ENCODE measurements around the gene LINC01488. TPM values are rescaled to one million over a fixed set of nuclear protein-coding genes. Genes with fewer than 3 reads are reported as not detected.

The LINC01488 gene
- total RNA-seq, 1 donor from 2014 or later: not detected

- H3K4me1 Mint-ChIP-seq: peaks cover 11% of the 10 kb centered on the region
- no peaks in the 10 kb centered on the region for H3K27me3 Mint-ChIP-seq
- DNase-seq (no peak), ATAC-seq (ENCODE audit: low read depth) (no peak)
- ChIA-PET CTCF (no interaction called here), POLR2A (no interaction called here)
- peaks cover 2% of the 10 kb centered on the region for H3K36me3 Mint-ChIP-seq (ENCODE audit: low read depth)
- H3K27ac Mint-ChIP-seq: no peak overlapping the region
- peaks cover 19% of the 10 kb centered on the region for H3K9me3 Mint-ChIP-seq
- no peak for TF ChIP-seq CTCF (IDR thresholded peaks at IDR 0.05)
- intact Hi-C loops (cut with micrococcal nuclease): no loop called here
- no peak overlapping the region for H3K4me3 Mint-ChIP-seq
These were observed 35.1 kb downstream of the LINC01488 start for GRCh38 chr11:69516526-69516925.

GRCh38 chr11:69518081-69518950 is 36.9 kb downstream of the LINC01488 start:
- DNase-seq: no peak
- ChIA-PET CTCF (no interaction called here), POLR2A (no interaction called here)
- H3K36me3 Mint-ChIP-seq (ENCODE audit: low read depth): peaks cover 2% of the 10 kb centered on the region
- intact Hi-C loops (cut with micrococcal nuclease): no loop called here
- no peak for TF ChIP-seq CTCF (IDR thresholded peaks at IDR 0.05)
- no peak for ATAC-seq (ENCODE audit: low read depth)
- no peak overlapping the region for H3K4me3 Mint-ChIP-seq
- peaks cover 11% of the 10 kb centered on the region for H3K4me1 Mint-ChIP-seq
- H3K27ac Mint-ChIP-seq: no peak overlapping the region
- peaks cover 19% of the 10 kb centered on the region for H3K9me3 Mint-ChIP-seq
- H3K27me3 Mint-ChIP-seq: no peaks in the 10 kb centered on the region

- H3K27me3 Mint-ChIP-seq: no peaks in the 10 kb centered on the region
- no peak for TF ChIP-seq CTCF (IDR thresholded peaks at IDR 0.05)
- ATAC-seq (ENCODE audit: low read depth) (no peak), DNase-seq (no peak)
- H3K27ac Mint-ChIP-seq: no peak overlapping the region
- H3K4me3 Mint-ChIP-seq: no peak overlapping the region
- intact Hi-C loops (cut with micrococcal nuclease): no loop called here
- ChIA-PET POLR2A (no interaction called here), CTCF (no interaction called here)
- peaks cover 2% of the 10 kb centered on the region for H3K36me3 Mint-ChIP-seq (ENCODE audit: low read depth)
- peaks cover 19% of the 10 kb centered on the region for H3K9me3 Mint-ChIP-seq
- H3K4me1 Mint-ChIP-seq: peaks cover 8% of the 10 kb centered on the region
These were observed 38.9 kb downstream of the LINC01488 start for GRCh38 chr11:69520186-69520916.

GRCh38 chr11:69521457-69521856 is 40.0 kb downstream of the LINC01488 start:
- Mint-ChIP-seq H3K4me1 (no peaks in the 10 kb centered on the region), H3K36me3 (ENCODE audit: low read depth) (no peaks in the 10 kb centered on the region), H3K27me3 (no peaks in the 10 kb centered on the region), H3K4me3 (no peak overlapping the region), H3K27ac (no peak overlapping the region), H3K9me3 (peaks cover 16% of the 10 kb centered on the region)
- POLR2A ChIA-PET: no interaction called here
- no peak for ATAC-seq (ENCODE audit: low read depth)
- no peak for TF ChIP-seq CTCF (IDR thresholded peaks at IDR 0.05)
- no peak for DNase-seq
- CTCF ChIA-PET: interaction anchor here (1.1 kb wide), 1 partner anchor 14 kb away, joined by 3 read pairs; no protein-coding TSS in a partner anchor
- intact Hi-C loops (cut with micrococcal nuclease): no loop called here

- ChIA-PET CTCF (no interaction called here), POLR2A (no interaction called here)
- no peak overlapping the region for H3K4me3 Mint-ChIP-seq
- H3K4me1 Mint-ChIP-seq: no peaks in the 10 kb centered on the region
- no peak overlapping the region for H3K27ac Mint-ChIP-seq
- no peaks in the 10 kb centered on the region for H3K36me3 Mint-ChIP-seq (ENCODE audit: low read depth)
- no peak for DNase-seq
- no peak for TF ChIP-seq CTCF (IDR thresholded peaks at IDR 0.05)
- H3K9me3 Mint-ChIP-seq: peaks cover 5% of the 10 kb centered on the region
- intact Hi-C loops (cut with micrococcal nuclease): no loop called here
- no peaks in the 10 kb centered on the region for H3K27me3 Mint-ChIP-seq
- no peak for ATAC-seq (ENCODE audit: low read depth)
These were observed 42.0 kb downstream of the LINC01488 start for GRCh38 chr11:69523453-69523852.
